ENCODE measurements around the gene IQCM. TPM values are rescaled to one million over a fixed set of nuclear protein-coding genes. Genes with fewer than 3 reads are reported as not detected.

IQCM gene
- polyA plus RNA-seq, 3 donors: not detected

DNA sequence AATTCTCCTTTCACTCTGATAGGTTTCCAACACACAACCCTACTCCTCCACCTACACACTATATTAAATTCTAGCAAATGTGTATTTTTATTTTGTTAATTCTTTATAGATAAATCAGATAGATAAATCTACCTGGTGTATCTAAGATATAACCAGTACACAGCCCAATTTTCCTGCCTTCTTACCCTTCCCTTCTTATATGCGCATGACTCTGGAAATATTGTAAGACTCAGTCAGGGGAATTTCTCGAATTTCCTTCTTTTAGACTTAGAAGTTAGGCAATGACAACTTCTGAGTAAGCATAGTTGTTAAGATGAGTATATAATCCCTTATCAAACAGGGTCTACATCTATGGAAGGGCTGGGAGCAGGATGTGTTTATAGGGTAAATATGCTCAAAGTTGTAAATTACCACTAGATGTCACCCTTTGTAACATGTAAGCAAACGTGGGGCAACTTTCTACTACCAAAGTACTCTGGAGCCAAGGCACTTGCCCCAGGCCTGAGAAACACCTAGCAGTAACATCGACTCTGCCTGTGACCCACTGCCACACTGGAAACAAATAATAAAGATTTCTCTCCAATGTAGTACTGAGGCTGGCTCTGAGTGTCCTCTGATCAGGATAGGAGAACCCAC lies 444.7 kb downstream of the IQCM start:
- no peak overlapping the region for H3K27ac Mint-ChIP-seq
- TF ChIP-seq, protein P1, sequence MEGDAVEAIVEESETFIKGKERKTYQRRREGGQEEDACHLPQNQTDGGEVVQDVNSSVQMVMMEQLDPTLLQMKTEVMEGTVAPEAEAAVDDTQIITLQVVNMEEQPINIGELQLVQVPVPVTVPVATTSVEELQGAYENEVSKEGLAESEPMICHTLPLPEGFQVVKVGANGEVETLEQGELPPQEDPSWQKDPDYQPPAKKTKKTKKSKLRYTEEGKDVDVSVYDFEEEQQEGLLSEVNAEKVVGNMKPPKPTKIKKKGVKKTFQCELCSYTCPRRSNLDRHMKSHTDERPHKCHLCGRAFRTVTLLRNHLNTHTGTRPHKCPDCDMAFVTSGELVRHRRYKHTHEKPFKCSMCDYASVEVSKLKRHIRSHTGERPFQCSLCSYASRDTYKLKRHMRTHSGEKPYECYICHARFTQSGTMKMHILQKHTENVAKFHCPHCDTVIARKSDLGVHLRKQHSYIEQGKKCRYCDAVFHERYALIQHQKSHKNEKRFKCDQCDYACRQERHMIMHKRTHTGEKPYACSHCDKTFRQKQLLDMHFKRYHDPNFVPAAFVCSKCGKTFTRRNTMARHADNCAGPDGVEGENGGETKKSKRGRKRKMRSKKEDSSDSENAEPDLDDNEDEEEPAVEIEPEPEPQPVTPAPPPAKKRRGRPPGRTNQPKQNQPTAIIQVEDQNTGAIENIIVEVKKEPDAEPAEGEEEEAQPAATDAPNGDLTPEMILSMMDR (IDR thresholded peaks at IDR 0.05): no peak
- WGBS (ENCODE audit: insufficient coverage): no CpG with 5 or more reads among the region's 4 CpGs

DNA sequence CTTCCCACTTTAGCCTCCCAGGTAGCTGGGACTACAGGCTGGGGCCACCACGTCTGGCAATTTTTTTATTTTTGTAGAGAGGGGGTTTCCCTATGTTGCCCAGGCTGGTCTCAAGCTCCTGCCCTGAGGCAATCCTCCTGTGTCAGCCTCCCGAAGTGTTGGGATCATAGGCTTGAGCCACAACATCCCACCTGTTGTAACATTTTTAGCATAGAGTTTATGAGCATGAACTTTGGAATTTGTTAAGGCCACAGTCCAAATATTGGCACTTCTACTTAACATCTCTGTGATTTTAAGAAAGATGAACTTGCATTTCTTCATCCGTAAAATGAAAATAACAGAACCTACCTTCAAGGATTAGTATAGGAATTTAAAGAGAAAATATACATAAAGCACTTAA lies 445.6 kb downstream of the IQCM start:
- H3K36me3 Mint-ChIP-seq: no peaks in the 10 kb centered on the region
- no peaks in the 10 kb centered on the region for H3K4me1 Mint-ChIP-seq
- Histone ChIP-seq H3K9me3 (replicated peaks in 1 of 2; ENCODE audit: control insufficient read depth in 1 of 2, insufficient read depth in 1 of 2, low read length in 2 of 2) (no peaks in the 10 kb centered on the region), H3K27ac (ENCODE audit: low read depth in 1 of 2, low read length in 2 of 2) (no peak overlapping the region), H3K9ac (ENCODE audit: insufficient read depth, low read length, poor library complexity, severe bottlenecking) (no peak overlapping the region), H3K4me3 (replicated peaks in 1 of 3; ENCODE audit: low read depth in 2 of 3, low read length in 3 of 3) (no peak overlapping the region), H3K79me2 (ENCODE audit: insufficient read depth, low read length) (no peaks in the 10 kb centered on the region), H2AFZ (ENCODE audit: insufficient read depth, low read depth, low read length, poor library complexity, severe bottlenecking) (no peak overlapping the region), H3K27me3 (ENCODE audit: control insufficient read depth in 2 of 2, insufficient read depth in 2 of 2, low read length in 2 of 2) (no peaks in the 10 kb centered on the region), H3K36me3 (replicated peaks in 1 of 2; ENCODE audit: control insufficient read depth in 1 of 2, insufficient read depth in 2 of 2, low read length in 2 of 2) (no peaks in the 10 kb centered on the region), H3K4me2 (replicated peaks; ENCODE audit: extremely low read depth, low read length, poor library complexity, severe bottlenecking) (no peak overlapping the region), H3K4me1 (ENCODE audit: control insufficient read depth in 1 of 2, insufficient read depth in 2 of 2, low read length in 2 of 2) (no peaks in the 10 kb centered on the region), H4K20me1 (ENCODE audit: insufficient read depth, low read length) (no peaks in the 10 kb centered on the region)
- DNase-seq: no peak
- intact Hi-C loops (cut with micrococcal nuclease): no loop called here
- H3K9me3 Mint-ChIP-seq: no peaks in the 10 kb centered on the region
- no CpG with 5 or more reads among the region's 3 CpGs for WGBS (ENCODE audit: insufficient coverage)
- no peak overlapping the region for H3K4me3 Mint-ChIP-seq
- no peak overlapping the region for H3K27ac Mint-ChIP-seq
- peaks cover 0 to 2% (median 0%) of the 10 kb centered on the region in 3 donors for H3K27me3 Mint-ChIP-seq (ENCODE audit: low read depth in 3 of 3)
- TF ChIP-seq, protein P1 (IDR thresholded peaks at IDR 0.05): no peak

More for the DNA sequence above, 444.7 kb downstream of the IQCM start:
- H2AFZ ChIP-seq (ENCODE audit: insufficient read depth, low read depth, low read length, poor library complexity, severe bottlenecking): no peak overlapping the region
- H4K20me1 ChIP-seq (ENCODE audit: insufficient read depth, low read length): no peaks in the 10 kb centered on the region
- H3K27me3 ChIP-seq (ENCODE audit: control insufficient read depth in 2 of 2, insufficient read depth in 2 of 2, low read length in 2 of 2): no peaks in the 10 kb centered on the region
- no peaks in the 10 kb centered on the region for H3K36me3 ChIP-seq (replicated peaks in 1 of 2; ENCODE audit: control insufficient read depth in 1 of 2, insufficient read depth in 2 of 2, low read length in 2 of 2)
- no peaks in the 10 kb centered on the region for H3K9me3 ChIP-seq (replicated peaks in 1 of 2; ENCODE audit: control insufficient read depth in 1 of 2, insufficient read depth in 1 of 2, low read length in 2 of 2)
- Mint-ChIP-seq H3K27me3 (ENCODE audit: low read depth in 3 of 3) (peaks cover 0 to 2% (median 0%) of the 10 kb centered on the region in 3 donors), H3K4me1 (no peaks in the 10 kb centered on the region), H3K4me3 (no peak overlapping the region), H3K9me3 (no peaks in the 10 kb centered on the region), H3K36me3 (no peaks in the 10 kb centered on the region)
- intact Hi-C loops (cut with micrococcal nuclease): no loop called here
- no peaks in the 10 kb centered on the region for H3K79me2 ChIP-seq (ENCODE audit: insufficient read depth, low read length)
- H3K9ac ChIP-seq (ENCODE audit: insufficient read depth, low read length, poor library complexity, severe bottlenecking): no peak overlapping the region
- H3K4me3 ChIP-seq (replicated peaks in 1 of 3; ENCODE audit: low read depth in 2 of 3, low read length in 3 of 3): no peak overlapping the region
- no peak overlapping the region for H3K4me2 ChIP-seq (replicated peaks; ENCODE audit: extremely low read depth, low read length, poor library complexity, severe bottlenecking)
- H3K4me1 ChIP-seq (ENCODE audit: control insufficient read depth in 1 of 2, insufficient read depth in 2 of 2, low read length in 2 of 2): no peaks in the 10 kb centered on the region
- no peak for DNase-seq
- no peak overlapping the region for H3K27ac ChIP-seq (ENCODE audit: low read depth in 1 of 2, low read length in 2 of 2)

Data from CD14-positive monocyte (primary cell).